Measurements from ENCODE around the gene PRRC2B.

The PRRC2B gene

DNA sequence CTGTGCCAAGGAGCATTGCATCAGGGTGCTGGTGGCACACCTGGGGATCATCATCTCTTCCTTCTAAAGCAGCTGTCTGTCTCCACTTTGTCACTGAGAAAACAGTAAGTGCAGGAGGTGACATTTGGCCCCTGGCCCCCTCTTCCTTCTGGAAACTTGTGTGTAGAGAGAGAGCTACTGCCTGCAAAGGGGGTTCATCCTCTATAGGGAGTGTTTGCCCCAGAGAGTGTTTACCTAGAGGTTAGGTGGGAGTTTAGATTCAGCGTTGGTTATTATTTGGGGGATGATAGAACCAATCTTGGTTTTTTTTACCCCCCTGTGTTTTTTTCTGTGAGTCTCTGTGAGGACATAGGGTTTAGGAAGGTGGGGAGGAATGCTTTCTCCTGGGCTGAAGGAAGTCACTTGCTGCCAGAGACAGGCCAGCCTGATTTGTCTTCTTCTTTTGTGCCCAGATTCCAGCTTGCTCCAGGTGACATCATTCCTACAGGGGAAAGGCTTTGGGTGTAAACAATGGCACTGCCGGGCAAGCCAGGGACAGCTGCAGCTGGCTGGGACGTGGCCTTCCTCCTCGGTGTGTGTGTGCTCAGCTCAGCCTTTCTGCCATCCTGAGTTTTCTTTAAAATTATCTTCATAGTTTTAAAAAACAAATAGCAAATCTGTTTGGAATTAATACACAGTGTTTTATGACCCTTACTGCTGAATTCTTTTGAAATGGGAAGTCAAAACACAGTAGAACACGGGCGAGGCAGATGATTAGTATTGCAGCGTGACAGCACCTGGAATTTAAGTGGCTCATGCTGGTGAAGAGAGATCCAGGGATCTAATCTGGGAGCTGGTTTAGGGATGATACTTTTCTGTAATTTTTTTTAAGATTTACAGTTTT, 24.5 kb downstream of the PRRC2B start:
- Histone ChIP-seq H3K9ac (ENCODE audit: low read length) (no peak overlapping the region), H3K79me2 (ENCODE audit: low read length) (peaks cover 100% of the 10 kb centered on the region), H2AFZ (ENCODE audit: low read depth, low read length) (no peak overlapping the region), H3K36me3 (replicated peaks; ENCODE audit: low read depth, low read length) (peaks cover 41% of the 10 kb centered on the region), H3K4me2 (ENCODE audit: low read length) (no peak overlapping the region), H3K9me3 (ENCODE audit: insufficient read depth, low read length) (no peaks in the 10 kb centered on the region), H3K27me3 (ENCODE audit: low read depth, low read length) (no peaks in the 10 kb centered on the region), H3K4me3 (ENCODE audit: low read length) (no peak overlapping the region), H3K27ac (ENCODE audit: low read length) (no peak overlapping the region), H4K20me1 (ENCODE audit: insufficient read depth, low read length) (peaks cover 89% of the 10 kb centered on the region), H3K4me1 (ENCODE audit: low read length) (0 out of 2 replicates have a peak, but pooled peaks cover 3% of the 10 kb centered on the region)
- TF ChIP-seq, protein P1, sequence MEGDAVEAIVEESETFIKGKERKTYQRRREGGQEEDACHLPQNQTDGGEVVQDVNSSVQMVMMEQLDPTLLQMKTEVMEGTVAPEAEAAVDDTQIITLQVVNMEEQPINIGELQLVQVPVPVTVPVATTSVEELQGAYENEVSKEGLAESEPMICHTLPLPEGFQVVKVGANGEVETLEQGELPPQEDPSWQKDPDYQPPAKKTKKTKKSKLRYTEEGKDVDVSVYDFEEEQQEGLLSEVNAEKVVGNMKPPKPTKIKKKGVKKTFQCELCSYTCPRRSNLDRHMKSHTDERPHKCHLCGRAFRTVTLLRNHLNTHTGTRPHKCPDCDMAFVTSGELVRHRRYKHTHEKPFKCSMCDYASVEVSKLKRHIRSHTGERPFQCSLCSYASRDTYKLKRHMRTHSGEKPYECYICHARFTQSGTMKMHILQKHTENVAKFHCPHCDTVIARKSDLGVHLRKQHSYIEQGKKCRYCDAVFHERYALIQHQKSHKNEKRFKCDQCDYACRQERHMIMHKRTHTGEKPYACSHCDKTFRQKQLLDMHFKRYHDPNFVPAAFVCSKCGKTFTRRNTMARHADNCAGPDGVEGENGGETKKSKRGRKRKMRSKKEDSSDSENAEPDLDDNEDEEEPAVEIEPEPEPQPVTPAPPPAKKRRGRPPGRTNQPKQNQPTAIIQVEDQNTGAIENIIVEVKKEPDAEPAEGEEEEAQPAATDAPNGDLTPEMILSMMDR (IDR thresholded peaks at IDR 0.05; ENCODE audit: low read depth, low read length) = no peak
- TF ChIP-seq EZH2phosphoT487 (IDR thresholded peaks at IDR 0.05; ENCODE audit: low read depth) = no peak

DNA sequence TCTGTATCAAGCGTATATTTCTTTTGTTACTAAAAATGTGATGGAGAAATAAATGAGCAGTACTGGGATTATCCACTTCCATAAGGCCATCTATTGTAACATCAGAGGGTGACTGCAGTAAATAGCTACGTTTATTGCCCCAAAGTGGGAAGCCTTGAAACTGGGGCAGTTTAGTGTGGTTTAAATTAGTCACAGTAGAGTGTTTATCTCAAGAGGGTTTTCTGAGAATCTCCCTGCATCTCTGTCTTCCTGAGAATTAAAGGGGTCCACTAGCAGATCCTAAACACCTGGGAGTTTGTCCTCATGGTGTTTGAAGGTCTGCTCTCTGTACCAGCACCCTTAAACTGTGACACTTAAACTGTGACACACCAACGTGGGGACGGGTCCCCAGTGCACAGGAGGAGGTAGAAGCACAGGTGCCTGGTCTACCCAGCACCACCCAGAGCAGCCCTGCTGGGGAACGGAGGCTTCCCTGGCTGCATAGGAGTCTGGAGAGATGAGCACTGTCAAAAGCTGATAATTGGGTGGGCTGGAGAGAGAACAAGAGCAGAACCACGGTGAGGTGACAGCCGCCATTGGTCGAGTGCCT, 25.2 kb downstream of the PRRC2B start:
- H2AFZ ChIP-seq (ENCODE audit: low read depth, low read length) = no peak overlapping the region
- no peak overlapping the region for H3K4me2 ChIP-seq (ENCODE audit: low read length)
- no peaks in the 10 kb centered on the region for H3K9me3 ChIP-seq (ENCODE audit: insufficient read depth, low read length)
- TF ChIP-seq, protein P1 (IDR thresholded peaks at IDR 0.05; ENCODE audit: low read depth, low read length) = no peak
- no peak for TF ChIP-seq EZH2phosphoT487 (IDR thresholded peaks at IDR 0.05; ENCODE audit: low read depth)
- H4K20me1 ChIP-seq (ENCODE audit: insufficient read depth, low read length) = peaks cover 94% of the 10 kb centered on the region
- H3K9ac ChIP-seq (ENCODE audit: low read length) = no peak overlapping the region
- H3K27ac ChIP-seq (ENCODE audit: low read length) = no peak overlapping the region
- H3K27me3 ChIP-seq (ENCODE audit: low read depth, low read length) = no peaks in the 10 kb centered on the region
- peaks cover 100% of the 10 kb centered on the region for H3K79me2 ChIP-seq (ENCODE audit: low read length)
- H3K36me3 ChIP-seq (replicated peaks; ENCODE audit: low read depth, low read length) = peaks cover 40% of the 10 kb centered on the region
- 0 out of 2 replicates have a peak, but pooled peaks cover 3% of the 10 kb centered on the region for H3K4me1 ChIP-seq (ENCODE audit: low read length)
- no peak overlapping the region for H3K4me3 ChIP-seq (ENCODE audit: low read length)

DNA sequence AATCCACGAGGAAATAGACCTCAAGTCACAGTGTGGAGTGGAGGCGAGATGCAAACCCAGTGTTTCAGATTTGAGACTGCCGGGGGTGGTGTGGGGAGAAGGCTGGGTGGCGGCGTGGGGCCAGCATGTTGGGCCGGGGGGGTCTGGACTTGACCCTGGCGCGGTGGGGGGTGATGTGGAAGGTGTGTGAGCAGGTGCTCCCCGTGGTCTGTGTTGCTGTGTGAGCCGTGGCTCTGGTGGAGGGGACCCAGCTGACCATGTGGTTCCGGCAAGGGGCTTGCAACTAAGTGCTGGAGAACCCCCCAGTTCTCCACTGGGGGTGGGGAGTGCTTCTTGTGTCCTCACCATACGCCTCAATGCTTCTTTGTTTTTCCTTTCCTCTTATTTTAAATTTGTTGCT, 25.8 kb downstream of the PRRC2B start:
- Histone ChIP-seq H3K4me2 (ENCODE audit: low read length) (no peak overlapping the region), H3K27me3 (ENCODE audit: low read depth, low read length) (no peaks in the 10 kb centered on the region), H3K9ac (ENCODE audit: low read length) (no peak overlapping the region), H3K9me3 (ENCODE audit: insufficient read depth, low read length) (no peaks in the 10 kb centered on the region), H3K27ac (ENCODE audit: low read length) (no peak overlapping the region), H3K36me3 (replicated peaks; ENCODE audit: low read depth, low read length) (peaks cover 39% of the 10 kb centered on the region), H3K4me3 (ENCODE audit: low read length) (no peak overlapping the region), H2AFZ (ENCODE audit: low read depth, low read length) (no peak overlapping the region), H3K79me2 (ENCODE audit: low read length) (peaks cover 100% of the 10 kb centered on the region), H4K20me1 (ENCODE audit: insufficient read depth, low read length) (peaks cover 93% of the 10 kb centered on the region), H3K4me1 (ENCODE audit: low read length) (0 out of 2 replicates have a peak, but pooled peaks cover 3% of the 10 kb centered on the region)
- TF ChIP-seq, protein P1 (IDR thresholded peaks at IDR 0.05; ENCODE audit: low read depth, low read length) = no peak
- no peak for TF ChIP-seq EZH2phosphoT487 (IDR thresholded peaks at IDR 0.05; ENCODE audit: low read depth)

DNA sequence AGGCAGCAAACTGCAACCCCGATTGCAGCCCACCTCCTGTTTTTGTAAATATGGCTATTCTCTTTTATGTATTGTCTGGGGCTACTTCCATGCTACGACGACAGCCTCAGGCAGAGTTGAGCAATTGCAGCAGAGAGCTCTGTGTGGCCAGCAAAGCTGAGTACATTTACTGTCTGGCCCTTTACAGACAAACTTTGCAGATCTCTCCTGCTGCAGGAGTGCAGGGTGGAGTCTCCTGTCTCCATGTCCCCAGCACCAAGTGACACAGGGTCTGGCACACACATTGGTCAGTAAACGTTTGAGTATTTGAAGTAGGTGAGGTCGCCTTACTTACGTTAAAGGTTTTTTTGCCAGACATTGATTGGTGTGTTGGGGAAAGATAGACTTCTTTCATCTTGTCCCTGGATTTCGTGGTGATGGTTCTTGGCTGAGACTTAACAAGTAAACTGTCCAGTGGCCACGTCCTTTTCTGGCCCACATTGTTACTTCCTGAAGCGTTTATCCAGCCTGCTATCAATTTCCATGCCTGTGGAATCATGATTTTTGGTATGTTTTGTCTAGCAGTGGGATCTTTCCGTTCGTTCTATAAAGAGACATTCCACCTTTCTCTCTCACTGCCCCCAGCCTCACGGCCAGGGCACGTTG, 27.2 kb downstream of the PRRC2B start:
- TF ChIP-seq, protein P1 (IDR thresholded peaks at IDR 0.05; ENCODE audit: low read depth, low read length) = no peak
- TF ChIP-seq EZH2phosphoT487 (IDR thresholded peaks at IDR 0.05; ENCODE audit: low read depth) = no peak
- Histone ChIP-seq H3K27ac (ENCODE audit: low read length) (no peak overlapping the region), H4K20me1 (ENCODE audit: insufficient read depth, low read length) (peaks cover 93% of the 10 kb centered on the region), H3K9me3 (ENCODE audit: insufficient read depth, low read length) (no peaks in the 10 kb centered on the region), H3K4me1 (ENCODE audit: low read length) (0 out of 2 replicates have a peak, but pooled peaks cover 3% of the 10 kb centered on the region), H3K4me3 (ENCODE audit: low read length) (no peak overlapping the region), H3K27me3 (ENCODE audit: low read depth, low read length) (no peaks in the 10 kb centered on the region), H2AFZ (ENCODE audit: low read depth, low read length) (no peak overlapping the region), H3K4me2 (ENCODE audit: low read length) (no peak overlapping the region), H3K36me3 (replicated peaks; ENCODE audit: low read depth, low read length) (peaks cover 35% of the 10 kb centered on the region), H3K9ac (ENCODE audit: low read length) (no peak overlapping the region), H3K79me2 (ENCODE audit: low read length) (peaks cover 100% of the 10 kb centered on the region)
